HepG2 (cell line): Measurements from ENCODE around the gene PCYOX1L. TPM values are rescaled to one million over a fixed set of nuclear protein-coding genes. Genes with fewer than 3 reads are reported as not detected.

ENCODE experiments used
- ARID2 ChIP-seq: sonication (generic); formaldehyde crosslinking; IDR thresholded peaks from 2 replicates; pipeline ENCODE4 v1.8.1; 2022; ENCODE audit warnings: mild to moderate bottlenecking, missing genetic modification reagents, borderline replicate concordance
- IKZF5 ChIP-seq: IDR thresholded peaks from 2 replicates; pipeline ENCODE4 v1.6.1; 2018; ENCODE audit warnings: missing genetic modification reagents, mild to moderate bottlenecking, missing compliant biosample characterization
- KLF11 ChIP-seq: IDR thresholded peaks from 2 replicates; pipeline ENCODE4 v1.6.1; 2016; ENCODE audit warnings: missing compliant biosample characterization
- KMT2B ChIP-seq: IDR thresholded peaks from 2 replicates; pipeline ENCODE4 v1.6.1; 2016; ENCODE audit warnings: missing genetic modification reagents, missing compliant biosample characterization
- MIXL1 ChIP-seq: IDR thresholded peaks from 2 replicates; pipeline ENCODE4 v1.6.1; 2016
- NBN ChIP-seq: fragments of 450-650 bp; conservative IDR thresholded peaks from 2 replicates; pipeline ENCODE4 v1.6.1; 2017
- PAX8 ChIP-seq: sonication (generic); formaldehyde crosslinking; IDR thresholded peaks from 2 replicates; pipeline ENCODE4 v1.8.0; 2022; ENCODE audit warnings: mild to moderate bottlenecking, missing genetic modification reagents, borderline replicate concordance
- PHF20 ChIP-seq: sonication (generic); formaldehyde crosslinking; IDR thresholded peaks from 2 replicates; pipeline ENCODE4 v1.5.0; 2020; ENCODE audit warnings: mild to moderate bottlenecking, missing genetic modification reagents
- PLSCR1 ChIP-seq: sonication (generic); formaldehyde crosslinking; IDR thresholded peaks from 2 replicates; pipeline ENCODE4 v1.5.0; 2020; ENCODE audit warnings: missing genetic modification reagents, mild to moderate bottlenecking, borderline replicate concordance
- RELA ChIP-seq: sonication (generic); formaldehyde crosslinking; IDR thresholded peaks from 2 replicates; pipeline ENCODE4 v1.4.0; 2020; ENCODE audit warnings: missing genetic modification reagents
- RFXANK ChIP-seq: IDR thresholded peaks from 2 replicates; pipeline ENCODE4 v1.6.1; 2016
- WIZ ChIP-seq: sonication (generic); formaldehyde crosslinking; IDR thresholded peaks from 2 replicates; pipeline ENCODE4 v1.5.1; 2020; ENCODE audit warnings: mild to moderate bottlenecking, missing genetic modification reagents
- ZBTB14 ChIP-seq: sonication (generic); formaldehyde crosslinking; IDR thresholded peaks from 2 replicates; pipeline ENCODE4 v1.4.0; 2020; ENCODE audit warnings: missing genetic modification reagents
- ZBTB42 ChIP-seq: sonication (generic); formaldehyde crosslinking; IDR thresholded peaks from 2 replicates; pipeline ENCODE4 v1.5.0; 2020; ENCODE audit warnings: mild to moderate bottlenecking, missing genetic modification reagents
- ZC3H13 ChIP-seq: sonication (generic); formaldehyde crosslinking; IDR thresholded peaks from 2 replicates; pipeline ENCODE4 v1.8.1; 2023; ENCODE audit warnings: mild to moderate bottlenecking, missing genetic modification reagents, moderate library complexity
- ZFYVE20 ChIP-seq: sonication (generic); formaldehyde crosslinking; IDR thresholded peaks from 2 replicates; pipeline ENCODE4 v1.8.0; 2023; ENCODE audit warnings: low read depth, mild to moderate bottlenecking, moderate library complexity, missing genetic modification reagents, borderline replicate concordance
- ZNF10 ChIP-seq: sonication (generic); formaldehyde crosslinking; IDR thresholded peaks from 2 replicates; pipeline ENCODE4 v1.4.0; 2020; ENCODE audit warnings: mild to moderate bottlenecking, low read depth, missing genetic modification reagents, borderline replicate concordance
- ZNF160 ChIP-seq: sonication (generic); formaldehyde crosslinking; IDR thresholded peaks from 2 replicates; pipeline ENCODE4 v1.8.0; 2022; ENCODE audit warnings: mild to moderate bottlenecking, inconsistent platforms, missing genetic modification reagents
- ZNF207 ChIP-seq: fragments of 450-650 bp; IDR thresholded peaks from 2 replicates; pipeline ENCODE4 v1.6.1; 2016; ENCODE audit warnings: antibody characterized with exemption, borderline replicate concordance
- ZNF3 ChIP-seq: IDR thresholded peaks from 2 replicates; pipeline ENCODE4 v1.7.0; 2017; ENCODE audit warnings: inconsistent platforms
- polyA plus RNA-seq, 8 experiments: library from polyadenylated mRNA; depleted of rRNA in 3 of 8; stranded (reverse) in 7 of 8; unstranded in 1 of 8; fragments of >200 nt; fragmentation: Illumina TruSeq in 4 of 8; extraction: Trizol in 4 of 8; gene quantifications; 2 replicates each; pipeline versions ENCODE4 v1.2.1 to v1.2.3, GENCODE V29; 2011 to 2016; ENCODE audit warnings: low read depth in 4 of 8, missing spikeins in 1 of 8, mixed read lengths in 1 of 8; ENCODE audit not compliant: insufficient read depth in 1 of 8
- total RNA-seq, 5 experiments: library from RNA; depleted of rRNA; stranded (reverse); fragments of >200 nt; fragmentation: Illumina TruSeq; extraction: Trizol; gene quantifications; 2 replicates each; pipeline ENCODE4 v1.2.3, GENCODE V29; 2016; ENCODE audit warnings: low read depth in 1 of 5
- TF ChIP-seq, protein P1 (sequence below): conservative IDR thresholded peaks from 2 replicates; pipeline ENCODE4 v1.6.1; 2018; ENCODE audit warnings: missing genetic modification reagents
- TF ChIP-seq, protein P2 (sequence below): sonication (generic); formaldehyde crosslinking; IDR thresholded peaks from 2 replicates; pipeline ENCODE4 v1.4.0; 2020; ENCODE audit warnings: missing genetic modification reagents, borderline replicate concordance
- TF ChIP-seq, protein P3 (sequence below): sonication (generic); formaldehyde crosslinking; IDR thresholded peaks from 2 replicates; pipeline ENCODE4 v1.8.0; 2022; ENCODE audit warnings: mild to moderate bottlenecking, missing genetic modification reagents; ENCODE audit not compliant: insufficient replicate concordance

The PCYOX1L gene
- total and polyA plus RNA-seq, 2 of the 13 experiments (the other 11 are each of a cell fraction or from before 2014, with no cell fraction given) = 1.00 to 3.7 TPM

- TF ChIP-seq PAX8 (no peak), PLSCR1 (no peak), MIXL1 (CRISPR knock-in tag) (0 out of 2 replicates have a peak, but pooled peaks have one; percentile 11), IKZF5 (CRISPR knock-in tag) (no peak), RFXANK (no peak), ZNF160 (CRISPR knock-in tag) (no peak), ARID2 (CRISPR knock-in tag) (no peak), ZC3H13 (CRISPR knock-in tag) (peak; percentile 14; the same call in 1 of the 2 replicates), KLF11 (no peak), WIZ (CRISPR knock-in tag) (no peak), PHF20 (no peak), ZBTB14 (CRISPR knock-in tag) (no peak), ZFYVE20 (CRISPR knock-in tag) (no peak), ZNF10 (CRISPR knock-in tag) (no peak), ZBTB42 (CRISPR knock-in tag) (0 out of 2 replicates have a peak, but pooled peaks have one; percentile 33), RELA (CRISPR knock-in tag) (no peak), ZNF3 (CRISPR knock-in tag) (no peak), ZNF207 (no peak), NBN (no peak), KMT2B (CRISPR knock-in tag) (no peak)
- TF ChIP-seq, protein P1, sequence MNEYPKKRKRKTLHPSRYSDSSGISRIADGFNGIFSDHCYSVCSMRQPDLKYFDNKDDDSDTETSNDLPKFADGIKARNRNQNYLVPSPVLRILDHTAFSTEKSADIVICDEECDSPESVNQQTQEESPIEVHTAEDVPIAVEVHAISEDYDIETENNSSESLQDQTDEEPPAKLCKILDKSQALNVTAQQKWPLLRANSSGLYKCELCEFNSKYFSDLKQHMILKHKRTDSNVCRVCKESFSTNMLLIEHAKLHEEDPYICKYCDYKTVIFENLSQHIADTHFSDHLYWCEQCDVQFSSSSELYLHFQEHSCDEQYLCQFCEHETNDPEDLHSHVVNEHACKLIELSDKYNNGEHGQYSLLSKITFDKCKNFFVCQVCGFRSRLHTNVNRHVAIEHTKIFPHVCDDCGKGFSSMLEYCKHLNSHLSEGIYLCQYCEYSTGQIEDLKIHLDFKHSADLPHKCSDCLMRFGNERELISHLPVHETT = no peak
- TF ChIP-seq, protein P2, sequence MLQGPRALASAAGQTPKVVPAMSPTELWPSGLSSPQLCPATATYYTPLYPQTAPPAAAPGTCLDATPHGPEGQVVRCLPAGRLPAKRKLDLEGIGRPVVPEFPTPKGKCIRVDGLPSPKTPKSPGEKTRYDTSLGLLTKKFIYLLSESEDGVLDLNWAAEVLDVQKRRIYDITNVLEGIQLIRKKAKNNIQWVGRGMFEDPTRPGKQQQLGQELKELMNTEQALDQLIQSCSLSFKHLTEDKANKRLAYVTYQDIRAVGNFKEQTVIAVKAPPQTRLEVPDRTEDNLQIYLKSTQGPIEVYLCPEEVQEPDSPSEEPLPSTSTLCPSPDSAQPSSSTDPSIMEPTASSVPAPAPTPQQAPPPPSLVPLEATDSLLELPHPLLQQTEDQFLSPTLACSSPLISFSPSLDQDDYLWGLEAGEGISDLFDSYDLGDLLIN (CRISPR knock-in tag) = no peak
- TF ChIP-seq, protein P3, sequence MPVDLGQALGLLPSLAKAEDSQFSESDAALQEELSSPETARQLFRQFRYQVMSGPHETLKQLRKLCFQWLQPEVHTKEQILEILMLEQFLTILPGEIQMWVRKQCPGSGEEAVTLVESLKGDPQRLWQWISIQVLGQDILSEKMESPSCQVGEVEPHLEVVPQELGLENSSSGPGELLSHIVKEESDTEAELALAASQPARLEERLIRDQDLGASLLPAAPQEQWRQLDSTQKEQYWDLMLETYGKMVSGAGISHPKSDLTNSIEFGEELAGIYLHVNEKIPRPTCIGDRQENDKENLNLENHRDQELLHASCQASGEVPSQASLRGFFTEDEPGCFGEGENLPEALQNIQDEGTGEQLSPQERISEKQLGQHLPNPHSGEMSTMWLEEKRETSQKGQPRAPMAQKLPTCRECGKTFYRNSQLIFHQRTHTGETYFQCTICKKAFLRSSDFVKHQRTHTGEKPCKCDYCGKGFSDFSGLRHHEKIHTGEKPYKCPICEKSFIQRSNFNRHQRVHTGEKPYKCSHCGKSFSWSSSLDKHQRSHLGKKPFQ = no peak
These were observed 22.7 kb downstream of the PCYOX1L start (continued) for GRCh38 chr5:149380466-149381121.
